Raji (cell line): ENCODE results near the gene CCDC192.

ENCODE experiments used
- POLR2A ChIP-seq: IDR thresholded peaks from 2 replicates; pipeline ENCODE4 v1.6.1; 2011; ENCODE audit warnings: low read depth, low read length, control low read depth; ENCODE audit not compliant: insufficient read depth

CCDC192 gene

DNA sequence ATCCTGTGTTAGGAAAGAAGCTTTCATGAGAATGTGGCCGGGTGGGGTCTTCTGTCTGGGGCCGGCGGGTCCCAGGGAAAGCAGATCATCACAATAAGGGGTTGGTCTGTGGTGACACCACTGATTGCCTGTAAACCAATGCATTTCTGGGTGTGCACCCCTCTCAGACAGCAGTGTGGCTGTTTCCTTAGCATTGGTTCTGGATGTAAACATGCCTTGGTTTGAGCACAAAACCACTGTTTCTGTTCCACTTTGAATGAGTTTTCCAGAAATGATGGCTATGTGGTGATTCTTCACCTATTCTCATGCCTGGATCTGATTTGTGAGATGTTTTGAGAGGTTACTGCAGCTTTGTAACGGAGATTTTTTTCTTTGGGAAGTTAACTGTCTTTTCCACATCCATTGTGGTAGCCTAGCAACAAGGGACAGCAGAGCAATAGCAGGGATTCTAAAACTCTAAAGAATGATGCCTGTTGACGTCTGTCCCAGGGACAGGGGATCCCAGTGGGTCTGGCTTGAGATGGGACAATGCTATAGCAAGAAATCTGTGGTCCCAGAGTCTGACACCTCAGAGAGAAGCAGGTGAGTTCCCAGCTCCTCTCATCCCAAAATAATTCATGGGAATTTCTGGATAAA lies at the start of gene CCDC192:
Gene CCDC192 (plus strand): TSS at position 466 of the 636 bp plus-strand sequence. CDS start 55 bp downstream, at position 521.
- no peak for TF ChIP-seq POLR2A

- no peak for TF ChIP-seq POLR2A
Measured at GRCh38 chr5:127656825-127657224, 46.4 kb upstream of the CCDC192 start.

- TF ChIP-seq POLR2A: no peak
Measured at GRCh38 chr5:127660047-127660733, 43.0 kb upstream of the CCDC192 start.

DNA sequence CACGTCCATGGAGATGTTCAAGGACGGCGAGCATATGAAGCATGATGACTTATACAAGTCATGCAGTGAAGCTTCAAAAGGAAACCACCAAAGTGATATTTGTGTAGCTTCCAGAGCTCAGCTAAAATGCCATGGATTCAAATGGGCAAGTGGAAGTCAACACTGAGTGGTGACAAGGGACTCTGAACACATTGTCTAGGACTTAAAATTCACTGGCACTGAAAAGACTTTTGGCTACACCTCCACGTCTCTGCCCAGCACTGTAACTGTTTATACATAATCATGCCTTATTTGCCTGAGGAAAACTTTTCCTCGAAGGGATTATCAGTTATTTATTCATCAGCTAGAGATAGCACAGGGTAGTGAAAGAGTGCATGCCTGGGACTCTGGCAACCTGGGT lies 39.1 kb upstream of the CCDC192 start:
- TF ChIP-seq POLR2A: no peak

DNA sequence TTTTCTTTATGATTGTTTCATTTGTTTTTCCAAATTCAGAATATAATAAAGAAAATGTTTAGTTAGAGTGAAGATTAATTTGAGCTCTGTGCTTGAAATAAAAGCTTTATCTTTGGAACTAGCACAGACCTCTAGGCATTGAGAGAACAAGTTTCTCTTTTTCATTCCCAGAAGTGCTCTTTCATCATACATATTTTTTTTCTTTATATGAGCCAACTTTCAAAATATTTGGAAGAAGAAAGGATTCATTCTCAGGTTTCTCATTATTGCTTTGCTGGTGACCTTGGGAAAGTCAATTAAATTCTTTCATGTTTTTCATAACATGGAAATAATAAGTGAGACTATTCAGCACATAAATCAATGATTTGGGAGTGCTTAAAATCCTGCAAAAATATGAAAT lies 37.5 kb upstream of the CCDC192 start:
- TF ChIP-seq POLR2A: no peak

GRCh38 chr5:127666043-127666716 lies 37.0 kb upstream of the CCDC192 start:
- TF ChIP-seq POLR2A: no peak

DNA sequence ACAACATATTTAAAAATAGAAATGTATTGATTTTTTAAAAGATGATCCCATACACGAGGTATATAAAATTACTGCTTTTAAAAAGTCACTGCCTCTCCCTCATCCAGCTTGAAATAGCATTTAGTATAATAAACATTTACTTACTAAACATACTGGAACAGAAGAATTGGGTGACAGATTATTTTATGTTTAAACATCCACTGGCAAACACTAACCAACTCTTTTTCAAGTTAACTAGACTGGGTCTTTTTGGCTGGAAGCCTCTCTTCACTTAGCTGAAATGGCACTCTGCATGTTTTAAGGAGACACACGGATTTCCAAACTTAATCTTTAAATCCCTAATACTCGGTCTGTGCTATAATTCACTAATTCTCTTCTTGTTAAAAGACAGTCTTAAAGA lies 35.3 kb upstream of the CCDC192 start:
- no peak for TF ChIP-seq POLR2A

- no peak for TF ChIP-seq POLR2A
Measured at GRCh38 chr5:127671218-127671617, 32.0 kb upstream of the CCDC192 start.

DNA sequence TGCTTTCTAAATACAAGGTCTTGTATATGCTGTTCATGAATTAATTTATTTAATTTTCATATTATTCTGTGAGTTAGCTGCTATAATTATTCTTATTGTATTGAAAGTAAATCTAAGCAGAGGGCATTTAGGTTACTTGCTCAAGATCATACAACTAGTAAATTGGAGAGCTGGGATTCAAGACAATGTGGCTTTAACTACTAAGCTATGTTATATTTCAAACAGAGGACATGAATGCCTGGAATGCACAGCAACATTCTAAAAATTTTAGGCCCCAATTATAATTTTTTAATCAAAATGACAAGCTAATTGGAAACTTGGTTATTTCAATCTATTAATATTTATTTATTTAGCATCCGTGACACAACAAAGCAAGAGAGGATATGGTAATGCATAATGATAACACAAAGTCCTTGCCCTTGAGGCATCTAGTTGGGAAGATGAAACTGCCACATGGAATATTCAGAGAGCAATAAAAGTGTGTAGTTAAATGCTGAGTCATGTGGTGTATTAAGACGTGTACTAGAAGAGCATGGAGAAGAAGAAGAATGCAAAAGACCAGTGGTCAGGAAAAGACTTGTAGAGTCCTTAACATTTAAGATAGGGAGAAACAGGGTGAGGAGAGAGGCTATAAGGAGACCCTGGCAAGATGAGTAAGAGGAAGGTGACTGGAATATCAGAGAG lies 29.9 kb upstream of the CCDC192 start:
- no peak for TF ChIP-seq POLR2A

DNA sequence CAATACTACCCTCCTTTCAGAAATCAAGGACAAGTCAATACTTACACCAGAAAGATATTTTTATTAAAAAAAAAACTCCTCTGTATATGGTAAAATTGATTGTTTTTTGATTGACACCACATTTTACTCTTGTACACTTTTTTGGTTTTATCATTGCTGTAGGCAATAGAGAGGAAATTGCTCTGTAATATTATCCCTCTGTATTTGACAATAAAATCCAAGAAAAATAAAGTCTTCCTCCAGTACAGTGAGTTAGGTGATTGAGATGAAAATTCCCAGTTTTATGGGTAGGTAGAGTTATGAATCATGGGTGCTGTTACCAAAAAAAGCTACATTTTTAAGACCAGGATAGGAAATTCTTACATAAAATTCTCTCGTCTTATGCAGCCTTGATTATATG lies 22.6 kb upstream of the CCDC192 start:
- TF ChIP-seq POLR2A: no peak

DNA sequence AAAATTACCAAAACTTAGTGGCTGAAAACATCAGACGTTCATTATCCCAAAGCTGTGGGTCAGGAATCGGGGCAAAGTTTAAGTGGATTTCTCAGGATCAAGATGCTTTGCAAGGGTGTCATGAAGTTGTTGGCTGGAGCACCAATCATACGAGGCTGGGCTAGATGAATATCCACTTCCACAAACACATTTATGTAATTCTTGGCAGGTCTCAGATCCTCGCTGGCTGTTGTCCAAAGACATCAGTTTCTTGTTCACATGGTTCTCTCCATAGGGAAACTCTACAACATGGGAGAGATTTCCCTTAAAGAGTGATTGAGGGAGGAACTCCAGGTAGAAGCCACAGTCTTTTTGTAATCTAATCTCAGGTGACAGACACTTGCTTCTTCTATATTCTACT lies 20.2 kb upstream of the CCDC192 start:
- no peak for TF ChIP-seq POLR2A

DNA sequence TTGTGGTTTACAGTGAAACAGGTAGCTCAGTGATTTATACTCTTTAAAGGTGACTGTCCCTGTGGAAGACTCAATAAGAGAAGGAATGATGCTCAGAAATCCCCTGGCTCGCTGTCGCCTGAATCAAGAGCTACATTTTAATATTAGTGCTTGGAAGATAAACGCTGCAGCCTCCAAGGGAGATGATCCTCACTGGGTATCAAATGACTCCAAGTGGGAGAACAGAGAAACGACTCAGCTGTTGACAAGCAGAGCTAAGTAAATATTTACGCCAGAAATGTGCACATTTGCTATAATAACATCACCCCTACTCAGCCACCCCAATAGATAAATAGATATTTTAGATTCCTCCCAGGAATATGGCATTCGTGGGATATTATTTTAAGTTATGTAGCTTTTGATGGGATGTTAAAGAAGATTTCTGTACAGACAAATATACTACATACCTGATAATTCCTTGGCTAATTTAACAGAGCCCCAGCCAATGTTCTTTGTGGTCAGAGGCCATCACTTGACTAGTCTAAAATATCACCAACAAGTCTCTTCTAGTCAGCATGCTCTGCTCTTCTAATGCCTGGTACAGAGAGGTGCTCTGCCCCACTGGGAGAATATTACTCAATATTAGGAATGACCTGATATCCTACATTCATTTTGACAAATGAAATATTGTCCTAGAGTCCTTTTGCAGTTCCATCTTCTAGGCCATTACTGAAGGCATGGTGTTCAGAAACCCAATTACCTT lies 18.3 kb upstream of the CCDC192 start:
- no peak for TF ChIP-seq POLR2A

GRCh38 chr5:127685662-127686061 lies 17.5 kb upstream of the CCDC192 start:
- TF ChIP-seq POLR2A: no peak

DNA sequence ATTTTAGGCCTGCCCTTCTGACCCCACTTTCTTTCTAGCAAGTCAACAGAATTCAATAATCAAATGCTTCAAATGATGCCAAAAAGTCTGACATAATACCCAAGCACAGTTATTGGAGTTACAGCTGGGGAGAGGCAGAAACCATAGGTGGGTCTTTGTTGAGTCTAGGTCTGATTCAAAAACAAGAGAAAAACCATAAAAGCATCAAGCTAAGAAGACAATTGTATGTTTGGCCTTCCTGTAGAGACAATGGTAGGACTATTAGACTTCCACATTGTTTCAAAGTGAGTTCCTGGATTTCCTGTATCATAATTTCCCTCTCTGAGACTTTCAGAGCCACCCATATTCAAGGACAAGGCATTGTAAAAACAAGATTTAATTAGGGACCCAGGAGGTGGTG lies 16.8 kb upstream of the CCDC192 start:
- TF ChIP-seq POLR2A: no peak

DNA sequence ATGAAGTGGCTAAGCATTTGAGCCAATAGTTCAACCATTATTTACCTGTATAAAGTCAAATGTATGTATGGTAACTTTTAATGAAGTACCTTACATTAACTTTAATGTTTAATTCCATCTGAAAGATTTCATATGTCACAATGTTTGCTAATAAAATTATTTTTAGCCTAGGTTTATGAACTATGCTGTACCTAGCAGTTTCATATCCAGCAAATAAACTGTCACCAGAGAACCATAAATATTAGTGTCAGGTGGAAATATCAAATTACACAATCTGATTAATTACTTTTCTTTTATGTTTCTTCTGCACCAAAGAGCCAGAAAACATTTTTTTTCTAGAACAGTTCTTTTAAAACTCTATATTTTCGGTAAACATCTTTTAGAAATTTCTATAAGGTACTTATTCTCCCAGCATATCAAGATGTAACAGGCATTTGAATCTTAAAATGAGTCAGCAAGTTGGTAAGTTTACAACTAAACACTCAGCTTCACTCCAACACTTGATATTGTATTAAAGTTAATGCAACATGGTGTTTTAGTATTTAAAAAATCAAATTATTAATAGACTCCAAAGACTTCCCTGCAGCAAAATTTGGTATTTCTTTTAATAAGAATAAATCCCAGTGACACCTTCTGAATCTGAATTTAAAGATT lies 8.5 kb upstream of the CCDC192 start:
- TF ChIP-seq POLR2A: no peak

- TF ChIP-seq POLR2A: no peak
Measured at GRCh38 chr5:127695346-127695745, 7.8 kb upstream of the CCDC192 start.
